ENCODE results near the gene SHROOM4.

The SHROOM4 gene

DNA sequence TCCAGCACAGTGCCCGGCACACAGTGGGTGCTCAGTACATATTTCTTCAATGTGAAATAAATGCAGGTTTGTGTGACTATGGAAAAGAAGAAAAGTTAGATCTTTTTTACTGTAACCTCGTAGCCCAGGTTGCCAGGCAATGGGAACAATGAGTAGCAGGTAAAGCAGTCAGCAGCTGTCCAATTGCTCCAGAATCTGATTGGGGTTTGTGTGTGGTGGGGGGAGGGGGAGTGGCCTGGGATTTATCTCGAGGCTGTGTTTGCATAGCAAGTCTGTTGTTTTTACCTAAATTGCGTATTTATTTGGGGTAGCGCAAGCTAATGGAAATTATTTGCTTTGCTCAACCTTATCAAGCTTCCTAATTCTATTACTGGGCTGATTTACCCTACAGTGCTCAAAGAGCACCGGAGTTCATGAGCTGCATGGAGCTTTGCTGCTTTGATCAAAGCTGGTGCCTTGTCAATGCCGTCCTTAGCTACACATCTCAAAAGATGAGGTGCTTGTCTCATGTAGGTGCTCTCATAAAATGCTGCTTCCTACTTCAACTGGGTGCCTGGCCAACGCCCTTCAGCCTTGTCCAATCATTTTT is 198.3 kb downstream of the SHROOM4 start:
- no peak for DNase-seq (ENCODE audit: low read depth in 2 of 2)

GRCh38 chrX:50614460-50614859 is 199.5 kb downstream of the SHROOM4 start:
- no peak for DNase-seq (ENCODE audit: low read depth in 2 of 2)

DNA sequence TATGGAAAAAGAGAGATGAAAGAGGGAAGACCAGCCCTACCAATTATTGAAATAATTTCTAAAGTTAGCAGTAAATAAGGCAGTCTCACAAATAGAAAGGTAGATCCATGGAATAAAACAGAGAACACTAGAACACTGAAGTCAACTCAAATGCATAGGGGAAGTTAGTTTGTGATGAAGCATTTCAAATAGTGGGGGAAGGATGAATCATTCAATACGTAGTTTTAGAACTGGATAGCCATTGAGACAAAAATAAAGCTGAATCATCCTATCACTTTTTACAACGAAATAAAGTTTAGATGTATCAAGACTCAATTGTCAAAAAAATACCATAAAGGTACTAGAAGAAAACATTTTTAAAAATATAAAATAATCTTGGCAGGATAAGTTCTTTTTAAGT is 200.1 kb downstream of the SHROOM4 start:
- no peak for DNase-seq (ENCODE audit: low read depth in 2 of 2)

- no peak for DNase-seq (ENCODE audit: low read depth in 2 of 2)
Measured at GRCh38 chrX:50609796-50610195, 204.2 kb downstream of the SHROOM4 start.

DNA sequence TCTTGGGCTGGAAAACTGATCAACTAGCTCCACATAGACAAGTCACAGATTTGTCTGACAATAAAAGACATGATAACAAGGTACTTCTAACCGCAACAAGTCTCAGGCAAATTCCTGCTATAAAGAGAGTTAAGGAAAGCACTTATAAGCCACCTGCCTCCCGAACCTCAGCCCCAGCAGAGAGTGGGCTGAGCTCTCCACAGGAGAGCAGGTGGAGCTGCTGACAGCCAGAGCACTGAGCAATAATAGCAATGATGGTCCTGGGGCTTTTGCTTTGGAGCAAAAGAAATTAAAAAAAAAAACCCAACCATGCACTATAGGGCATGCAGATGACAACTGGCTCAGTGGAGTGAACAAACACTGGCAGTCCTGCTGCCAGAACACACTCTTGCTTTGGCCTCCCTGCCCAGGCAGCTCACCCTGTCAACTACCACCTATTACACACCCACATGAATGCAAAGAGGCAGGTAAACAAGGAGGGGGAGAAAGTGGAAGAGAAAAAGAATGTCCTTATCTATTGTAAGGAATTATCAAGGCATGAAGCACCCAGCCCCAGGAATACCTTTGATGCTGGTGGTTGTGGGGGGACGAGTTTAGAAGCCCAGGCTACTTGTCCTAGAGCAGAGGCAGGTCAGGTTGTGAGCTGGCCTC is 207.6 kb downstream of the SHROOM4 start:
- DNase-seq (ENCODE audit: low read depth in 2 of 2) = no peak

DNA sequence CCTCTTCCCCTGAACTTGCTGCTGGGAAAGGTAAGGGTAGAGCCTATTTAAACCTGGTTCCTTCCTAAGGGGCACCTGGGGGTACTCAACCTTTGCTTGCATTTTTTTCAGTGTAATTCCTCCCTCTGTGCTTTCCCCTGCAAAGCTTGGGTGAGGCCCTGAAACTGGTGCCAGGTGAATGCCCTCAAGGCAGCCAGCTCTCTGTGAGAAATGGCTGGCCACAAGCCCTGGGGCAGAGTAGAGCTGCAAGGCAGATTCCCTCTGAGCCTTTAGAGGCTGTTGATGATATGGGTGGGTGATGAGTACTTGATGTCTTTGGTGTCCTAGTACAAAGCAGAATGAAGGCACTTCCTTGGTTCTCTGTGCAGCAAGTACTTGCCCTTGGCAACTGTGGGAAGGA is 217.9 kb downstream of the SHROOM4 start:
- DNase-seq (ENCODE audit: low read depth in 2 of 2) = no peak

- no peak for DNase-seq (ENCODE audit: low read depth in 2 of 2)
Measured at GRCh38 chrX:50594788-50595187, 219.2 kb downstream of the SHROOM4 start.

GRCh38 chrX:50586980-50587379 is 227.0 kb downstream of the SHROOM4 start:
- DNase-seq (ENCODE audit: low read depth in 2 of 2) = no peak

- DNase-seq (ENCODE audit: low read depth in 2 of 2) = no peak
Measured at GRCh38 chrX:50586407-50586806, 227.6 kb downstream of the SHROOM4 start.

GRCh38 chrX:50581405-50581804 is 232.6 kb downstream of the SHROOM4 start:
- no peak for DNase-seq (ENCODE audit: low read depth in 2 of 2)

- no peak for DNase-seq (ENCODE audit: low read depth in 2 of 2)
Measured at GRCh38 chrX:50579955-50580354, 234.0 kb downstream of the SHROOM4 start.

- no peak for DNase-seq (ENCODE audit: low read depth in 2 of 2)
Measured at GRCh38 chrX:50577326-50577725, 236.7 kb downstream of the SHROOM4 start.

GRCh38 chrX:50567636-50568035 is 246.4 kb downstream of the SHROOM4 start:
- DNase-seq (ENCODE audit: low read depth in 2 of 2) = no peak

DNA sequence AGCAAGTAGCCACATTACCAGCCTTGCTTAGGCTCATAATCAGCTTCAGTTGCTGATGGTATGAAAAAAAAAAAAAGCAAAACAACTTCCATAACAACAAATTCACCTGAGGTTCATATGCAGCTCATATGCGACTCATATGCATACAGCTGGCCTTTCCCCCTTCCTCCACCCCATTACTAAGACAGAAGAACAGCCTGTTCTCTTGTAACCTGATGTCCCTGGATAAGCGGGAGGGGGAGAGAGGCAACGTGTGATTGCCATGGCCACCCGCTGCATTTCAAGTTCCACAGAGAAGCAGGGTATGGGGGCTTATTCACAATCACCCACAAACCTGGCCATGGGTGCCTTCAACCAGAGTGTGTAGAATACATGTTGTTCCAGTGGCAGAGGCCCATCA is 248.3 kb downstream of the SHROOM4 start:
- no peak for DNase-seq (ENCODE audit: low read depth in 2 of 2)
